ENCODE results near the gene PAX2. TPM values are rescaled to one million over a fixed set of nuclear protein-coding genes. Genes with fewer than 3 reads are reported as not detected.

The PAX2 gene
- total RNA-seq, 1 experiment from 2014 or later: not detected

DNA sequence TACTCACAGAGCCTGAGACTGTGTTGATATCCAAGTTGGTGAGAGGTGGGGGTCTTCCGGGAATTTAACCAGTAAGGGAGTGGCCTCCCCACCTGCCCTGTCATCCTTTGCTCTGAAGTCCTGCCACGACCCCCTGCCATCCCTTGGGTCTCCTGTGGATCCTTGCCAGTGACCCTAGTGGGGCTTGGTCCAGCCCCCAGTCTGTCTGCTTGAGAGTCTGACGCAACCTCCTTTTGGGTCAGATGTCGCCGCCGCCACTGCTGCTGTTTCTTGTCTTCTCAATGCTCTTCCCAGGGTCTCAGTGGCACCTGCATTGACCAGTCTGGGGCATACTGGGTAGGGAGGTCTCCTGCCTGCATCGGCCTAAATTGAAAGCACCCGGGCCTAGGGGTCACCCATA lies 28.8 kb downstream of the PAX2 start:
- peaks cover 22 to 26% of the 10 kb centered on the region in 2 experiments for H3K4me1 Mint-ChIP-seq
- peaks cover 6% of the 10 kb centered on the region for H3K4me1 ChIP-seq (ENCODE audit: insufficient read depth, low read length)
- H2AFZ ChIP-seq (ENCODE audit: low read length): no peak overlapping the region
- no CpG with 5 or more reads among the region's 8 CpGs for WGBS (ENCODE audit: extremely low coverage, insufficient read length, low lambda C conversion rate)
- no peak overlapping the region for H3K23ac ChIP-seq (ENCODE audit: insufficient read length, low read depth, low read length)
- H2BK120ac ChIP-seq (ENCODE audit: low read depth, low read length, poor library complexity, severe bottlenecking): no peak overlapping the region
- no peak overlapping the region for H3K4ac ChIP-seq (ENCODE audit: low read depth, low read length)
- H3K56ac ChIP-seq (ENCODE audit: insufficient read length, low read depth, low read length): no peak overlapping the region
- no peak overlapping the region for H2BK5ac ChIP-seq (ENCODE audit: insufficient read length, low read length)
- no peak overlapping the region for H3K4me2 ChIP-seq (ENCODE audit: insufficient read depth, insufficient read length, low read length)
- H3K9me3 ChIP-seq (ENCODE audit: control insufficient read depth, low read depth, low read length): no peaks in the 10 kb centered on the region
- H2BK12ac ChIP-seq (ENCODE audit: insufficient read length, low read depth, low read length): no peak overlapping the region
- no peaks in the 10 kb centered on the region for H3K79me1 ChIP-seq (ENCODE audit: insufficient read depth, low read depth, low read length, poor library complexity, severe bottlenecking)
- H3K4me3 Mint-ChIP-seq: no peak overlapping the region
- no peaks in the 10 kb centered on the region; a peak in 1 of 7 replicates for H3K36me3 Mint-ChIP-seq (ENCODE audit: insufficient read depth in 1 of 3, low read depth in 3 of 3)
- H3K9ac ChIP-seq (ENCODE audit: extremely low read depth, insufficient read length, low read length): no peak overlapping the region
- no peak overlapping the region for H3K18ac ChIP-seq (ENCODE audit: insufficient read length, low read depth, low read length)
- no peak overlapping the region for H3K27ac ChIP-seq (ENCODE audit: insufficient read length, low read depth, low read length)
- H3K27me3 ChIP-seq (ENCODE audit: insufficient read depth, low read length): no peaks in the 10 kb centered on the region
- no peaks in the 10 kb centered on the region for H3K79me2 ChIP-seq (ENCODE audit: insufficient read depth, low read length)
- H2BK20ac ChIP-seq (ENCODE audit: low read depth, low read length, poor library complexity, severe bottlenecking): no peak overlapping the region
- H3K23me2 ChIP-seq (ENCODE audit: insufficient read length, low read depth, low read length, poor library complexity, severe bottlenecking): no peaks in the 10 kb centered on the region
- no peaks in the 10 kb centered on the region for H4K20me1 ChIP-seq (ENCODE audit: control insufficient read depth, insufficient read depth, insufficient read length)
- TF ChIP-seq CTCF (conservative IDR thresholded peaks at IDR 0.05): no peak
- H2BK15ac ChIP-seq (ENCODE audit: low read depth, low read length): no peak overlapping the region
- H4K91ac ChIP-seq (ENCODE audit: insufficient read length, low read depth, low read length): no peak overlapping the region
- DNase-seq: no peak
- no peaks in the 10 kb centered on the region for H3K9me3 Mint-ChIP-seq
- no peak overlapping the region for H4K8ac ChIP-seq (replicated peaks; ENCODE audit: insufficient read length, low read depth, low read length)
- H3K27ac Mint-ChIP-seq: no peak overlapping the region; a peak in 1 of 7 replicates
- H4K5ac ChIP-seq (ENCODE audit: insufficient read length, low read depth, low read length): no peak overlapping the region
- H3K14ac ChIP-seq (ENCODE audit: insufficient read depth, low read length): no peak overlapping the region
- no peak overlapping the region for H2AK5ac ChIP-seq (ENCODE audit: insufficient read length, low read length)
- H3T11ph ChIP-seq (ENCODE audit: low read length): no peak overlapping the region
- H3K27me3 Mint-ChIP-seq (ENCODE audit: low read depth): peaks cover 59% of the 10 kb centered on the region
